NB4 (cell line): ENCODE data around the gene FSIP1.

Source experiments
- DNase-seq: peaks from one replicate; pipeline ENCODE4 v3.0.0; 2010; ENCODE audit warnings: low read depth
- H3K4me3 ChIP-seq: one replicate; pipeline ENCODE4 v1.5.1; 2011; ENCODE audit warnings: mild to moderate bottlenecking, low read depth, low read length, moderate library complexity
- CTCF ChIP-seq: IDR thresholded peaks from one replicate; pipeline ENCODE4 v1.5.1; 2012; ENCODE audit warnings: low read depth, low read length
- MAX ChIP-seq: IDR thresholded peaks from 2 replicates; pipeline ENCODE4 v1.6.1; 2011; ENCODE audit warnings: low read depth, low read length
- MYC ChIP-seq: IDR thresholded peaks from 2 replicates; pipeline ENCODE4 v1.6.1; 2011; ENCODE audit warnings: low read depth, low read length
- POLR2A ChIP-seq: IDR thresholded peaks from 2 replicates; pipeline ENCODE4 v1.6.1; 2011; ENCODE audit warnings: mild to moderate bottlenecking; ENCODE audit not compliant: insufficient read length; ENCODE audit errors: extremely low read depth

FSIP1 gene

GRCh38 chr15:39685999-39686613 lies 96.5 kb downstream of the FSIP1 start:
- peak; percentile 63 for DNase-seq
- no peak overlapping the region for H3K4me3 ChIP-seq
- TF ChIP-seq MAX = no peak
- TF ChIP-seq CTCF = peak; percentile 57

DNA sequence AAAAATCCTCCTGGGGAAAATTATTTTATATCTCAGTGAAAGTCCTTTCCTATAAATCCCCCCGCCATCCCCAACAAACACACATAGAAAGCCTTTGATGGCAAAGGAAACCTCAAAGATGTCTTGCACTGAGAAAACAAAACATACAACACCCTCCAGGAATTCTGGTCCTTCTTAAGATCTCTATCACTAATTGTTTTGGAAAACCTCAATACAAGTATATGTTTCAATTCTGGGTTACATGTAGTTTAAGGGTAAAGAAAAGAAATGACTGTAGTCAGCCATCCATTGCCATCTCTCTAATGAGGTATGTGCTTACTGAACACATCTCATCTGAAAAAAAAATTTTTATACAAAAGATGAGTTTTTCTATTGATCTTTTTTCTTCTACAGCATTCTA lies 97.3 kb downstream of the FSIP1 start:
- no peak for TF ChIP-seq MAX
- no peak for TF ChIP-seq CTCF
- no peak for TF ChIP-seq POLR2A
- TF ChIP-seq MYC = no peak
- no peak for DNase-seq
- H3K4me3 ChIP-seq = no peak overlapping the region

- DNase-seq = no peak
- TF ChIP-seq MAX (no peak), MYC (no peak), POLR2A (no peak), CTCF (no peak)
Observed at GRCh38 chr15:39684233-39684632, 98.4 kb downstream of the FSIP1 start.

DNA sequence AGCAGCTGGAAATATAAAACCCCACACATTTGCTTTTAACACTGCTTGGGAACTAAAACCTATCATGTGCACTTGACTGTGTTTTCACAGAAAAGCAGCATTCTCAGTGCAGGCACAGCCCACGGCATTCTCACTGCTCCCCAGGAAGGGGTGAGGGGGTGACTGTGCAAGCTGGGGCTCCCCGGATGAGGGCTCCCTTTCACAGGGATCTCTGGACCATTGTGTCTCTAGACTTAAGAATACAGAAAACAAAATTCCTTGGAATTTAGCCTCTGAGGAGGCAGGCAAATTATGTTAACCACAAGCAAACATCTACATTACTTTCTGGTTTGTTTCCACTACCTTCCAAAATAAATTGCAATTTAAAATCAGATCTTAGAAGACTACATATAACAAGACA lies 100.3 kb downstream of the FSIP1 start:
- TF ChIP-seq MYC (no peak), CTCF (no peak), MAX (no peak), POLR2A (no peak)

More at GRCh38 chr15:39684233-39684632, 98.4 kb downstream of the FSIP1 start:
- no peak overlapping the region for H3K4me3 ChIP-seq

GRCh38 chr15:39680868-39681267 lies 101.8 kb downstream of the FSIP1 start:
- DNase-seq = no peak
- TF ChIP-seq MYC (no peak), POLR2A (no peak), CTCF (no peak), MAX (no peak)
- no peak overlapping the region for H3K4me3 ChIP-seq

More for the DNA sequence above, 100.3 kb downstream of the FSIP1 start:
- no peak for DNase-seq
- no peak overlapping the region for H3K4me3 ChIP-seq
